IPS-15b (cell line): ENCODE measurements around the gene UGT3A2.
"Not testable (repeated sequence)": the region's sequence is repeated elsewhere in the genome, so short reads cannot be mapped to it uniquely, and the experiment has no call there.

Source experiments
- H3K27me3 ChIP-seq: one replicate; pipeline ENCODE4 v1.6.1; 2013; ENCODE audit warnings: low read length; ENCODE audit not compliant: control insufficient read depth, insufficient read depth
- H3K36me3 ChIP-seq: one replicate; pipeline ENCODE4 v1.6.1; 2013; ENCODE audit warnings: low read length; ENCODE audit not compliant: control insufficient read depth, insufficient read depth
- H3K4me1 ChIP-seq: one replicate; pipeline ENCODE4 v1.6.1; 2013; ENCODE audit warnings: mild to moderate bottlenecking, low read length; ENCODE audit not compliant: control insufficient read depth, insufficient read depth
- H3K4me3 ChIP-seq: one replicate; pipeline ENCODE4 v1.5.1; 2013; ENCODE audit warnings: low read depth, low read length
- H3K9ac ChIP-seq: one replicate; pipeline ENCODE4 v1.6.1; 2013; ENCODE audit warnings: low read depth, mild to moderate bottlenecking, low read length
- H3K9me3 ChIP-seq: one replicate; pipeline ENCODE4 v1.6.1; 2013; ENCODE audit warnings: mild to moderate bottlenecking, low read length; ENCODE audit not compliant: control insufficient read depth, insufficient read depth

Gene UGT3A2

DNA sequence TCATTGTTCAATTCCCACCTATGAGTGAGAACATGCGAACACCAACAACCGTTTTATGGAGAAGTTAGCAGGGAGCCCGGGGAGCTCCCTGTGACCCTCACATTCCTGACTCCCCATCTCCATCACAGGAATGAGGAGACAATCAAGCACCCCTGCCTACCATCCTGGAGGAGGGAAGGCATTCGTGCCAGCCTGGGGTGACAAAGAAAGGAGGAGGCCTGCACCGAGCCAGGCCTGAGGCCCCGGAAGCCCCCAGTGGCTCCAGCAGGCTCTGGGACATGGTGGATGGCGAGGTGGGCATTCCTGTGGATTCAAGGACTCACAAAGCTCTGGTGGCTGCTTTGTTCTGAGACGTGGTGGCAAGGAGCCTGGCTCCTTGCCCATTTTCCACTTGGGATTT lies 39.0 kb downstream of the UGT3A2 start:
- no peak overlapping the region for H3K9ac ChIP-seq
- H3K4me1 ChIP-seq, result no peaks in the 10 kb centered on the region
- no peaks in the 10 kb centered on the region for H3K36me3 ChIP-seq
- no peak overlapping the region for H3K4me3 ChIP-seq
- H3K9me3 ChIP-seq, result no peaks in the 10 kb centered on the region
- no peaks in the 10 kb centered on the region for H3K27me3 ChIP-seq

DNA sequence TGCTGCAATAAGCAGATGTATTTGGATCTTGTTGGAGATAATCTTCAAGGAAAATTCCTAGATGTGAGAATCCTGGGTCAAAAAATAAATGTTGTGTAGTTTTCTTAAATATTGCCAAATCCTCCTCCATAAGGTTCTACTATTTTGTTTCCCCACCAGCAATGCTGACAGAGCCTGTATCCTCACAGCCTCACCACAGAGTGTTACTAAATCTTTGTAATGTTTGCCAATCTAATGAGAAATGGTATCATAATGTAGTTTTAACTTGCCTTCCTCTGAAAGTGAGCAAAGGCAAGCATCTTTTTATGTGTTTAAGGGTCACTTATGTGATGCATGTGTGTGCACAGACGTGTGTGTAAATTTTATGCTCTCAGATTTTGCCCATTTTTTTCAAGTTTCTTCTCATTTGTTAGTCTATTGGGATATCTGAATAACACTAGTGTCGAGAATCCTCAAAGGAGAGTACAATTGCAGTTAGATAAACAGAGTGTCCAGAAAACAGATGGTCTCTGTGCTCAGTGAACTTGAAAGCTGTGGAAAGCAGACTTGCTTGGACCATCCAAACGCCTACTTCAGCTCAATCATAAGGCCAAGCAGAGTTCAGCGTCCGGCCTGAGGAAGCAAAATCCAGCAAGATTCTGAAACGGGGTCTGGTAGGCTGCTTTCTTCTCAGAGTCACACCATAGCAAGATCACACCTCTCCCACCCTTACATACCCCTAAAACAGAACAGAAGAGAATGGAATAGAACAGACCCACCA lies 39.8 kb downstream of the UGT3A2 start:
- H3K9me3 ChIP-seq, result no peaks in the 10 kb centered on the region
- no peaks in the 10 kb centered on the region for H3K4me1 ChIP-seq
- no peak overlapping the region for H3K9ac ChIP-seq
- H3K4me3 ChIP-seq, result no peak overlapping the region
- H3K27me3 ChIP-seq, result no peaks in the 10 kb centered on the region
- no peaks in the 10 kb centered on the region for H3K36me3 ChIP-seq

DNA sequence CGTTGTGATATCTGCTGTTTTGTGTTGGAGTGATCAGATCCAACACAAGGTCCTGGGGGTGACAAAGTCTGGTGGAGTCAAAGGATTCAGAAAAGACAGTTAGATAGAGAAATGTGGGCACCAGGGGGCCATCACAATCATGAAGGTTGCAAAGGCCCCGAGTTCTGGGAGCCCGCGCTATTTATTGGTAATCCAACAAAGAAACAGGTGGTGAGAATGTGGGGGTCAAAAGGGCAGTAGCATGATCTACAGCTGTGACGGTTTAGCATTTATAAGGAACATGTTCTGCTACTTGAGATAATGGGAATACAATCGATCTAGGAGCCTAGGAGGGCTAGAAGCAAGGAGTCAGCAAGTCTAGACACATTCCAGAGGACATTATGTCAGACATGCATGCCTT lies 44.4 kb downstream of the UGT3A2 start:
- not testable (repeated sequence) for H3K27me3 ChIP-seq, H3K9ac ChIP-seq, H3K36me3 ChIP-seq

DNA sequence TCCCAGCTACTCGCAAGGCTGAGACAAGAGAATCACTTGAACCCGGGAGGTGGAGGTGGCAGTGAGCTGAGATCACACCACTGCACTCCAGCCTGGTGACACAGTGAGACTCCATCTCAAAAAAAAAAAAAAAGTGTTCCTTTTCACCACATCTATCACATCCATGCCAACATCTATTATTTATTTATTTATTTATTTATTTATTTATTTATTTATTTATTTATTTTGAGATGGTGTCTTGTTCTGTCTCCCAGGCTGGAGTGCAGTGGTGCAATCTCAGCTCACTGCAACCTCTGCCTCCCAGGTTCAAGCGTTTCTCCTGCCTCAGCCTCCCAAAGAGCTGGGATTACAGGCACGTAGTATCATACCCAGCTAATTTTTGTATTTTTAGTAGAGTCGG lies 47.1 kb downstream of the UGT3A2 start:
- not testable (repeated sequence) for H3K4me1 ChIP-seq, H3K9ac ChIP-seq, H3K27me3 ChIP-seq, H3K9me3 ChIP-seq, H3K36me3 ChIP-seq, H3K4me3 ChIP-seq

More for the DNA sequence above, 44.4 kb downstream of the UGT3A2 start:
- H3K9me3 ChIP-seq, H3K4me1 ChIP-seq, H3K4me3 ChIP-seq: not testable (repeated sequence)

DNA sequence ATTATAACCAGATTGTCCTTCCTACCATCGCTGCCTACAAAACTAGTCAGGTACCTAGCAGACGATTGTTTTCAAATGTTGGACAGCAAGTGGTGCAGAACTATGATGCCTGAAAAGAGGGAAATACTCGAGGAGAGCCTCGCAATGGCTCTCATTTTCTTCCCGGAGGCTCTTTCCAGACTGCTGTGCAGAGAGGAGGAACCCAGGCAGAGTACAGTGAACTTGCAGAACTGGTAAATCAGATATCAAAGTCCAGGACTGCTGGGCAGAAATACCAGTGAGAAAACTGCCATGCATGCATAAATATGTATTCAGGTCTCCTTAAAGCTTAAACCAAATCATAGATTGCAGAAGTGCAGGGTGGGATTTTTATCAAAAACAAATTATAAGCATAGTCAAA lies 49.1 kb downstream of the UGT3A2 start:
- Histone ChIP-seq H3K27me3 (no peaks in the 10 kb centered on the region), H3K9me3 (peaks cover 4% of the 10 kb centered on the region), H3K4me3 (no peak overlapping the region), H3K4me1 (no peaks in the 10 kb centered on the region), H3K36me3 (no peaks in the 10 kb centered on the region), H3K9ac (no peak overlapping the region)

DNA sequence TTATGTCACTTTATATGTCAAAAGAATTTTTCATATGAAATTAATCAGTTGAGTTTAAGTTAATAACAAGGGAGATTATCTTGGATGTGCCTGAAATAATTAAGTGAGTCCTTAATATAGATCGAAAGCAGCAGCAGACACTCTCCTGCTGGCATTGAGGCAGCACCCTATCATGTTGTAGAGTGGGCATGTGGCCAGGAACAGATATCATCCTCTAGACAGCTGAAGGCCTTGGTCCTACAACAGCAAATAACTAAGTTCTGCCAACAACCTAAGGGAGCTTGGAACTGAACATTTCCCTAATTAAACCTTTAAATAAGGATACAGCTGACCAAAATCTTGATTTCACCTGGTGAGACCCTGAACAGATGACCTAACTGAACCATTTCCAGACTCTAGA lies 49.7 kb downstream of the UGT3A2 start:
- Histone ChIP-seq H3K4me3 (no peak overlapping the region), H3K4me1 (no peaks in the 10 kb centered on the region), H3K9ac (no peak overlapping the region), H3K9me3 (peaks cover 4% of the 10 kb centered on the region), H3K36me3 (no peaks in the 10 kb centered on the region), H3K27me3 (no peaks in the 10 kb centered on the region)

DNA sequence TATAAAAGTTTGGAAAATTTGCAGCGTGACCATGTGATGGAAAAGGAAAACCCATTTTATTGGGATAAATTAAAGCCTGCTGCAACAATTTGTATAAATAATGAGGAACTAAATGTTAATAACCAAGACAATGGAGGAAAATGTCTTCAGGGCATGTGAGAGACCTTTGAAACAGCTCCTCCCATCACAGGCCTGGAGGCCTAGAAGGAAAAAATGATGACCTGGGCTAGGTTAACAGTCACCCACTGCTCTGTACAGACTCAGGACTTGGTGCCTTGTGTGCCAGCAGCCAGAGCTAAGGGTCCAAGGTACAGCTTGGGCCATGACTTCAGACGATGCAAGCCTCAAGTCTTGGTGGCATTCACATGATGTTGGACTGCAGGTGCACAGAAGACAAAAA lies 53.5 kb downstream of the UGT3A2 start:
- H3K9me3 ChIP-seq, result peaks cover 4% of the 10 kb centered on the region
- H3K27me3 ChIP-seq, result no peaks in the 10 kb centered on the region
- H3K9ac ChIP-seq, result no peak overlapping the region
- H3K4me1 ChIP-seq, result no peaks in the 10 kb centered on the region
- H3K36me3 ChIP-seq, result no peaks in the 10 kb centered on the region
- no peak overlapping the region for H3K4me3 ChIP-seq

DNA sequence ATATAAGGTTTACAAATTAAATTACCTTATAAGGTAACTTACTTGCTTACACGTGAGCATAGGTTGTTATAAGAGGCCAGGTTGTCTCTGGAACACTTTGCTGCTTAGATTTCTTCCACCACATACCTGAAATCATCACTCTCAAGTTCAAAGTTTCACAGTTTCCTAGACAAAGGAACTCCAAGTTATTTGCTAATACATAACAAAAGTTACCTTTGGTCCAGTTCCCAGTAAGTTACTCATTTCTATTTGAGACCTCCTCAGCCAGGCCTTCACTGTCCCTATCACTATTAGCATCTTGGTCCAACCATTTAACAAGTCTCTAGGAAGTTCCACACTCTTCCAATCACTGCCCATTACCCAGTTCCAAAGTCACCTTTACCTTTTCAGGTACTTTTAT lies 57.0 kb downstream of the UGT3A2 start:
- Histone ChIP-seq H3K9ac (no peak overlapping the region), H3K9me3 (peaks cover 4% of the 10 kb centered on the region), H3K36me3 (no peaks in the 10 kb centered on the region), H3K4me3 (no peak overlapping the region), H3K27me3 (no peaks in the 10 kb centered on the region), H3K4me1 (no peaks in the 10 kb centered on the region)

DNA sequence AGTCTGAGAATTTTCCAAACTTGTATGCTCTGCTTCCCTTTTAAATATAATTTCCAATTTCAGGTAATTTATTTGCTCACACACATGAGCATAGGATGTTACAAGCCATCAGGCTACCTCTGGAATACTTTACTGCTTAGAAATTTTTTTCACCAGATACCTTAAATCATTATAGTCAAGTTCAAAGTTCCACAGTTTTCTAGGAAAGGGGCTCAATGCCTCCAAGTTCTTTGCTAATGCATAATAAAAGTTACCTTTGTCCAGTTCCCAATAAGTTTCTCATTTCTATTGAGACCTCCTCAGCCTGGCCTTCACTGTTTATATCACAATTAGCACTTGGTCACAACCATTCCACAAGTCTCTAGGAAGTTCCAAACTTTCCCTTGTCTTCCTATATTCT lies 59.3 kb downstream of the UGT3A2 start:
- Histone ChIP-seq H3K36me3 (no peaks in the 10 kb centered on the region), H3K9ac (no peak overlapping the region), H3K4me3 (no peak overlapping the region), H3K27me3 (no peaks in the 10 kb centered on the region), H3K9me3 (no peaks in the 10 kb centered on the region), H3K4me1 (no peaks in the 10 kb centered on the region)

DNA sequence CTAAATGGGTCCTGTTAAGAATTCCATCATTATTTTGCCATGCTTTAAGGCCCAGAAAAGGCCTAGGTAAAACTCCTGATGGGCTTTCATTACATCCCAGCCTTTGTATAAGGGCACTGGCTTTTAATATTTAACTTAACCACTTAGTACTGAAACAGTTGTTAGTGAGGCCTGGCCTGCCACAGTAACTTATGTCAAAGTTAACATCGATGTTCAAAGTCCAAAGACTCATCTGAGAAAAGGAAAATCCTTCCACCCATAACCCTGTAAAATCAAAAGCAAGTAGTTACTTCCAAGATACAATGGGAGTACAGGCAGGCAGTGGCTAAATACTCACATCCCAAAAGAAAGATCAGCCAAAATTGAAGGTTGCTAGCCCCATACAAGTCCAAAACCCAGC lies 60.5 kb downstream of the UGT3A2 start:
- Histone ChIP-seq H3K4me1 (no peaks in the 10 kb centered on the region), H3K36me3 (no peaks in the 10 kb centered on the region), H3K4me3 (no peak overlapping the region), H3K9me3 (no peaks in the 10 kb centered on the region), H3K9ac (no peak overlapping the region), H3K27me3 (no peaks in the 10 kb centered on the region)

DNA sequence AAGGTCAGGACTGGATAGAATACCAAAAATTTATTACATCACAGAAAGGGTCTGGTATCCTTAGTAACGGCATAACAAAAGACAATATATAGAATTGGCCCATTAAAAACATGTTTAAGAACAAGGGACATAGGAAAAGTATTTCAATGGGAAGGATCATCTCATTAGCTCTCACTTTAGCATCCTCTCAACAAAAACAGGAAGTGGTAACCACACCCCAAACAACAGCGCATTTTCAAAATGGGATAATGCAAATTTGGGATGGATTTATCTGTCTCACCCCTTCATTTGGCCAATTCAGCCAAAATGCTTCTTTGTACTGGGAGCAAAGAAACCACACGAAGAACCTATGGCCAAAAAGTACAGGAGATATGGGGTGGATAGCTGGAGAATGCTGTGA lies 65.7 kb downstream of the UGT3A2 start:
- no peaks in the 10 kb centered on the region for H3K27me3 ChIP-seq
- H3K9me3 ChIP-seq, result no peaks in the 10 kb centered on the region
- no peak overlapping the region for H3K9ac ChIP-seq
- no peaks in the 10 kb centered on the region for H3K4me1 ChIP-seq
- no peak overlapping the region for H3K4me3 ChIP-seq
- no peaks in the 10 kb centered on the region for H3K36me3 ChIP-seq

DNA sequence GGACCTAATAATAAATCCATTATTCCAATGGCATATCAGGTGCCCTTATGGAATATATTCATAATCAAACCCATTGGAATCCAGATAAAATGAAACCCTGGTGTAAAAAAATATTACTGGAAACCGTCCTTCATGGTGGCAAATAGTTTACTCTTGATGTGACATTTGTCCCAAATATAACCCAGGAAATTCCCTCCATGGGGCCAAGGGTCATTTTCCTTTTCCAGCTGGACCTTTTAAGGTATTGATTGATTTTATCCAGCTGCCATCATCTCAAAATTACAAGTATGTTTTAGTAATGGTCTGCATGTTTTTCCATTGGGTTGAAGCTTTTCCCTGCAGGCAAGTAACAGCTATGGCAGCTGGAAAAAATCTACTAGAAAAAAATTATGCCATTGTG lies 67.1 kb downstream of the UGT3A2 start:
- Histone ChIP-seq H3K36me3 (no peaks in the 10 kb centered on the region), H3K9ac (no peak overlapping the region), H3K9me3 (no peaks in the 10 kb centered on the region), H3K4me1 (no peaks in the 10 kb centered on the region), H3K4me3 (no peak overlapping the region), H3K27me3 (no peaks in the 10 kb centered on the region)
